Activated T-helper 1 cell treated with anti-CD3 and anti-CD28 coated beads, Interleukin-12 subunit alpha, Interleukin-12 subunit beta, Interleukin-2, Interleukin-4 antibody, amounts not matched to agents 30 ng/mL and 10 ng/mL and 1 ng/mL, durations not matched to agents 14 hours and 24 hours and 36 hours (primary cell): Measurements from ENCODE around the gene FOXP1. TPM values are rescaled to one million over a fixed set of nuclear protein-coding genes. Genes with fewer than 3 reads are reported as not detected.

Experiments
- DNase-seq: peaks from one replicate; pipeline ENCODE4 v3.0.0; 2021; ENCODE audit warnings: low spot score
- H3K27ac Mint-ChIP-seq: one replicate; pipeline ENCODE4 v1.8.0; 2021; ENCODE audit warnings: mild to moderate bottlenecking, mixed read lengths
- H3K27me3 Mint-ChIP-seq: one replicate; pipeline ENCODE4 v1.8.0; 2022; ENCODE audit warnings: mild to moderate bottlenecking, moderate library complexity, mixed read lengths; ENCODE audit not compliant: insufficient read depth
- H3K36me3 Mint-ChIP-seq: one replicate; pipeline ENCODE4 v1.8.0; 2021; ENCODE audit warnings: low read depth, mixed read lengths
- H3K4me1 Mint-ChIP-seq: one replicate; pipeline ENCODE4 v1.8.0; 2021; ENCODE audit warnings: low read depth, mixed read lengths
- H3K4me3 Mint-ChIP-seq: one replicate; pipeline ENCODE4 v1.8.0; 2021; ENCODE audit warnings: mild to moderate bottlenecking, moderate library complexity, mixed read lengths
- H3K9me3 Mint-ChIP-seq: one replicate; pipeline ENCODE4 v1.8.0; 2021; ENCODE audit warnings: mixed read lengths
- intact Hi-C: fragments of 100-400 bp; cut with micrococcal nuclease; formaldehyde crosslinking; loops from one replicate; pipeline ENCODE4 v1.15.1; 2024
- total RNA-seq: library from RNA; stranded (reverse); gene quantifications from 2 replicates; pipeline ENCODE4 v1.2.3, GENCODE V29; 2022

The FOXP1 gene
- total RNA-seq, 1 donor from 2014 or later, result 97.6 TPM

DNA sequence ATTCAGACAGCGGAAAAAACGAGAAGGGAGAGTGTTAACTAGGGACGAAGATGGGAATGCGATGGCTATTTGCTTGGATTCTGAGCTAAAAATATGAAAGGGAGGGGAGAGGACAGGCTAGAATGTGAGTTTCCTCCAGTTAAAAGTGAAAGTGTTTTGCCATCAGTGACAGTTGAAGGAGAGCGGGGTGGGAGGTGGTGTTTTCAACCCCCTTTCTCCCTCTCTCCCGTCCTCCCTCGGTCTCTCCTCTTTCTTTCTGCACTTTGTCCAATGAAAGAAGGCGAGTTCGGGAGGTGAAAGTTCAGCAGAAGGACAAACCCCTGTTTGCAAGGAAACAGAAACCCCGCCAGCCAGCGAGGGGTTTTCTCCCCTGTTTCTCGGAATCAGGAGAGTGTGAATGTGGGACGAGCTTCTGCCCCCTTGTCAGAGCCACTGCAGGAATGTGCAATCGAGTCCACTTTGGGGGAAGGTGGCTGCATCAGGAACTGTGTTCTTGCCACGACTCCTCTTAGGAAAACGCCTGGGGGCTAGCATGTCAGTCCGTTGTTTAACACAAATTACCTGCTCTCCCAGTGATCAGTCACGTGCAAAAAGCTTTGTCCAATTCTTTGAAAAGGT lies 975 bp upstream of the FOXP1 start:
- peak overlapping the region; percentile 90 for H3K4me3 Mint-ChIP-seq
- intact Hi-C loops, result loop anchor here (1.0 to 5.0 kb wide), 7 partner anchors 132 to 1464 kb away; no protein-coding TSS in a partner anchor
- peak; percentile 26 for DNase-seq
- H3K27ac Mint-ChIP-seq, result peak overlapping the region; percentile 93
- peaks cover 26% of the 10 kb centered on the region for H3K27me3 Mint-ChIP-seq
- H3K36me3 Mint-ChIP-seq, result no peaks in the 10 kb centered on the region
- no peaks in the 10 kb centered on the region for H3K9me3 Mint-ChIP-seq
- peaks cover 43% of the 10 kb centered on the region for H3K4me1 Mint-ChIP-seq

DNA sequence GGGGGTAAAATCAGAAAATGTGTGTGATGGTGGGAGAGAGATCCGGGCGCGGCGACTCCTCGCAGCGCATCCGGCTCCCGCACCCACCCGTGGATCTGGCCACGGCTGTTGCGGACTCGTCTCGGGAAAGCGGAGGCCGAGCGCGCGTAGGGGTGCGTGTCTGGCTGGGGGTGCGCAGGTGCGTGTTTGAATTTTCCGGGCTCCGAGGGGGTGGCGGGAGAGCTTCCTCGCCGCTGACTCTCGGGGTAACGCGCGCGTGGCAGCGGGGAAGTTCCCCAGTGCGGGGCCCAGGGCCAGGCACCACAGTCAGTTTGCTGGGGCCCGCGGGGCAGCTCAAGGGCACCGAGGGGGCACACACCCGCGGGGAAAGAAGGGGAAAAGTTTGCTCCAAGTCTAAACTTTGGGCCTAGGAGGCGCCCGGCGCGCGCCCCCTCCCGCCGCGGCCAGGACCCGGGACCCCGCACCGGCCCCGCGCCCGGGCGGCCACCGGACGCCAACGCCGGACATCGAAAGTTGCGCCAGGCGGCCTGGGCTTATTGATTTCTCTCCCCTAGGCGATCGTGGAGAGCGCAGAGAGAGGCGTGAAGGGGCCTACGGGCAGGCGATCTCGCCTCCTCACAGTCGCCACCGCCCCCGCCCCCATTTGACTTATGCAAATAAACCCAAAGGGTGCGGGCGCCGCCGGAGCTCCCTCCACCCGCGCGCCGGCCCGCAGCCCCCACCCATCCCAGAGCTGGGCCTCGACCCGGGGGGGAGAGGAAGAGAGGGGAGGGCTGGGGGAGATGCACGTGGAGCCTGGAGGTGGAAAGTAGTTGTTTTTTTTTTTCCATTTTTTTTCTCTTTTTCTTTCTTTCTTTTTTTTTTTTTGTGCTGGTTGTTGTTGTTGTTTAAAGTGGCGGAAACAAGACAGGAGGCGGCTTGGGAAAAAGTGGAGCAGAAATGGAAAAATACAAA lies 639 bp downstream of the FOXP1 start:
- Mint-ChIP-seq H3K27me3 (peaks cover 33% of the 10 kb centered on the region), H3K4me3 (peak overlapping the region; percentile 89), H3K9me3 (no peaks in the 10 kb centered on the region), H3K36me3 (no peaks in the 10 kb centered on the region), H3K27ac (peak overlapping the region; percentile 90), H3K4me1 (peaks cover 47% of the 10 kb centered on the region)
- intact Hi-C loops, result loop anchor here (1.0 to 5.0 kb wide), 6 partner anchors 131 to 520 kb away; no protein-coding TSS in a partner anchor
- DNase-seq, result peak; percentile 14

DNA sequence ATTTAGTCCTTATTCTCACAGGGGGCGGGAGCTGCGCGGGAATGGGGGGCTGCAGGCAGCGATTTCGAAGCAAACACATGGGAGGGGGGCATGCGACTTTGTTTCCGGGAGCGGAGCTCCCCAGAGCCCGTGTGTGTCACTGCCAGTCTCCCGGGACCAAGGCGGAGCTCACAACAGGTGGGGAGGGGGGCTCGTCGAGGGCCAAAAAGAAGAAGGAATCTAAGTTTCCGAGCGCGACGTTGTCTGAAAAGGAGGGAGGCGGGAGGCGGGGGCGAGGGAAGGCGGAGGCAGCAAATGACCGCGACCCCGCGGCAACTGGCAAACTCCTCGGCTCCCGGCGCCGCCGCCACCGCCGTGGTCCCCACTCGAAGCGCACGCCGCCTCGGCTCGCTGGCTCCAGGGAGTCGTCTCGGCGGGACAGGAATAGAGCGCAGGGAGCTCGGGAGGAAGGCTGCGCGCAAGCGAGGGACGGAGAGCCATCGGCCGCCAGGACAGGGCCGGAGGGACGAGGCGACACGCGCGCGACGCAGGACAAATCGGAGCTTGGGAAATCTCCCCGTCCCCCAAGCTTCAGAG lies 1.4 kb downstream of the FOXP1 start:
- intact Hi-C loops, result loop anchor here (2.0 to 5.0 kb wide), 3 partner anchors 130 to 395 kb away; no protein-coding TSS in a partner anchor
- Mint-ChIP-seq H3K27ac (peak overlapping the region; percentile 90), H3K9me3 (no peaks in the 10 kb centered on the region), H3K4me1 (peaks cover 47% of the 10 kb centered on the region), H3K27me3 (peaks cover 36% of the 10 kb centered on the region), H3K36me3 (no peaks in the 10 kb centered on the region), H3K4me3 (peak overlapping the region; percentile 89)
- no peak for DNase-seq

DNA sequence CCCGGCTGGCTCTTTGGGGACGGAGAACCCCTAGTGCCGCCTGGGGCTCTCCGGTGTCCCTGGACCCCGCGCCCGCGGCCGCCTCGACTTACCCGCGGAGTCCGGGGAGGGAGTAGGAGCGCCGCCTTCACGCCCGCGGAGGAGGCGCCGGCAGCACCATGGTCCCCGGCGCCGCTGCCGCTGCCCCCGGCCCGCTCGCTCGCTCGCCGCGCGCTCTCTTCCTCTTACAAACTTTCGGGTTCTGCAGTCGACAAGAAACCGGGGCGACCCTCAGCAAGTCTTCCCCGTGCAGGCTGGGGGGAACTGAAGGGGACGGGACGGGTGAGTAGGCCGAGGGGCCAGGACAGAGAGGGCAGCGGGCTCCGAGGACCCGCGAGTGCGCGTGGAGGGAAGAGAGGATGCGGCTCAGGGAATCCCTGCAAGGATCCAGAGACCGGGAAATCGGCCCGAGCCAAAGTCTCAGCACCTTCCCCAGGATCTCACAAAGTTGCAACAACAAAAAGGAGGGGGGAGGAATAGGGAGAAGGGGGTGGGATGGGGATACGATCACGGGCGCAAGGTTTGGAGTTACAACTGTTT lies 2.0 kb downstream of the FOXP1 start:
- intact Hi-C loops, result loop anchor here (2.0 to 5.0 kb wide), 3 partner anchors 129 to 394 kb away; no protein-coding TSS in a partner anchor
- H3K4me1 Mint-ChIP-seq, result peaks cover 46% of the 10 kb centered on the region

DNA sequence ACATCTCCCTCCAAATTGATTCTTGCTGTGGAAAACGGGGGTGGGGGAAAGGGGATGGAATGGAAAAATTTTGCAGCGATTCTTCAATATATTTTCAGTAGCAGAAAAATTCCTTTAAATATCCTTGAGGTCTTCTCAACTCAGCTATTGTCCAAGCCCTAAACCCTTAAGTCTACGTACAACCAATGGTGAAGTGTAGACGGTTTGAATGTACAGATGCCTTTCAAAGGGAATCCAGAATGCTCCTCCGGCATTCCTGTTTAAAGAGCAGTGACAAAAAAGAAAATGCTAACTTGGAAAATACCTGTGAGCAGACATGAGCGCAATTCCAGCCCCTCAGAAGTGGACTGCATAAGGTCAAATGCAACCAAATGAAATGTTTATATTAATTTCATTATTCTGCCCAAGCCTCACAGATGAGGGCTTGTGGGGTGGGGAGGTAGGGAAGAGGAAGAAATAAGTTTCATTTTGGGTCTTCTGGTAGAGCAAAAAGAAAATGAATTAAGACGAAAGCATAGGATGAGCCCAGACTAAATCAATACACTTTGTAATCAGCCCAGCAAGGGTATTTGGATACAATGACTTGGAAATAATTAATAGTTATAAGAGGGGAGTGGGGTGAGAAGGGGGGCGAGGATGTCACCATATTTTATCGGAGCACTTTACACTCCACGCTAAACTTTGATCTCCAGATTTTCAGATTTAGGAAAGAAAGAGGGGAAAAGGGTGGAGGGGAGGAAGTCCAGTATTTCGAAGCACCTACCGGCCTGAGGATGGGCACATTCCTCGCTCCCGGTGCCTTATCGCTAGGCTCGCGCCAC lies 2.7 kb downstream of the FOXP1 start:
- Mint-ChIP-seq H3K36me3 (no peaks in the 10 kb centered on the region), H3K4me1 (peaks cover 40% of the 10 kb centered on the region), H3K27ac (peak overlapping the region; percentile 75), H3K4me3 (peak overlapping the region; percentile 89), H3K27me3 (peaks cover 38% of the 10 kb centered on the region), H3K9me3 (no peaks in the 10 kb centered on the region)
- DNase-seq, result no peak
- intact Hi-C loops, result loop anchor here (5.0 kb wide), 2 partner anchors 129 to 394 kb away; no protein-coding TSS in a partner anchor

More for the DNA sequence above, 2.0 kb downstream of the FOXP1 start:
- Mint-ChIP-seq H3K27me3 (peaks cover 36% of the 10 kb centered on the region), H3K9me3 (no peaks in the 10 kb centered on the region), H3K4me3 (peak overlapping the region; percentile 89), H3K36me3 (no peaks in the 10 kb centered on the region), H3K27ac (peak overlapping the region; percentile 90)
- no peak for DNase-seq

DNA sequence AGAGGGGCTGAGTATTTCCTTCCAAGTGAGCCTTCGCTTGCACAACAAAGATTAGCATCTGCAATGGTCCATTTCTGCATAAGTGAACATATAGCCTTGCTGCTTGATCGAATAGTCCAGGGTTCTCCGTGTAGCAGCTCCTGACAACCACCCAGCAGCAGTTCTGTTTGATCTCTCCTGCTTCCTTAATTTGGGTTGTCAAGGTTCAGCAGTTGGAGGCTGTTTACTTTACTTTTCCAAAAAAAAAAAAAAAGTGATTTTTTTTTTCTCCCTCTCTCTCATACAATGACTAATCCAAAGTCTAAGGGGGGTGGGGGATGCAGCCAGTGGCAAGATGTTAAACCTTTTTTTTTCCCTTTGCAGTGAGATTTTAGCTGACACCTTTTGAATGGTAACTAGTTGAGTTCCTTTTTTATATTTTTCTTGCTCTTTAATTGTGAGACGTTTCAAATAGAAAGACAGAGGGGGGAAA lies 3.6 kb downstream of the FOXP1 start:
- Mint-ChIP-seq H3K4me1 (peaks cover 31% of the 10 kb centered on the region), H3K27ac (no peak overlapping the region), H3K4me3 (peak overlapping the region; percentile 89), H3K36me3 (no peaks in the 10 kb centered on the region), H3K27me3 (peaks cover 45% of the 10 kb centered on the region), H3K9me3 (no peaks in the 10 kb centered on the region)
- intact Hi-C loops, result loop anchor here (2.0 to 5.0 kb wide), 3 partner anchors 35 to 393 kb away; no protein-coding TSS in a partner anchor
- no peak for DNase-seq

DNA sequence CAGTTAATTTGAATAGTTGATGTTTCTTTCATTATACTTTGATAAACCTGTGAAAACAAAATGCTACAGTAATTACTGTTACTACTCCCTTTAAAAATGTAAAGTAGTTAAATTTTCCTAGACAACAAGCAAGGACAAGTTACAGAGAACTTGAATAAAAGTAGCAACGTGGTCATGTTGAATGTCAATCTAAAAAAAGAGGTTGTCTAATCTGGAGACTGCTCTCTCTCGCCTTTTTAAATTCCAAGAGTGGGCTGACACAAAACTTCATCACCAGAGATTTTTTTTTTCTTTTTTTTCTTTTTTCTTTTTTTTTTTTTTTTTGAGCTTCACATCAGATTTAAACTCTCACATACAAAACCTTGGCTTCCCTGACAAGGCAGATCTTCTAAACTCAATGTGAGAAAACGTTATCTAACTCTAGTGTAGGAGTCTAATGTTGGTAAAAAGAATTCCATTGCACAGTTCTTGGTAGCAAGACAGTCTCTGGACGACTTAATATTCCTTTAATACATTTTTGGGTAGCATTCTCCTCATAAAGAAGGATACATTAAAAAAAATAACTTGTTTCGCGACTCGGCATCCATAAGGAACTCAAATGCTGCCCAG lies 4.1 kb downstream of the FOXP1 start:
- no peaks in the 10 kb centered on the region for H3K36me3 Mint-ChIP-seq
- peak overlapping the region; percentile 89 for H3K4me3 Mint-ChIP-seq
- no peak for DNase-seq
- H3K27ac Mint-ChIP-seq, result no peak overlapping the region
- peaks cover 25% of the 10 kb centered on the region for H3K4me1 Mint-ChIP-seq
- peaks cover 44% of the 10 kb centered on the region for H3K27me3 Mint-ChIP-seq
- H3K9me3 Mint-ChIP-seq, result no peaks in the 10 kb centered on the region
- intact Hi-C loops, result loop anchor here (2.0 kb wide), 1 partner anchor 35 kb away; no protein-coding TSS in a partner anchor

DNA sequence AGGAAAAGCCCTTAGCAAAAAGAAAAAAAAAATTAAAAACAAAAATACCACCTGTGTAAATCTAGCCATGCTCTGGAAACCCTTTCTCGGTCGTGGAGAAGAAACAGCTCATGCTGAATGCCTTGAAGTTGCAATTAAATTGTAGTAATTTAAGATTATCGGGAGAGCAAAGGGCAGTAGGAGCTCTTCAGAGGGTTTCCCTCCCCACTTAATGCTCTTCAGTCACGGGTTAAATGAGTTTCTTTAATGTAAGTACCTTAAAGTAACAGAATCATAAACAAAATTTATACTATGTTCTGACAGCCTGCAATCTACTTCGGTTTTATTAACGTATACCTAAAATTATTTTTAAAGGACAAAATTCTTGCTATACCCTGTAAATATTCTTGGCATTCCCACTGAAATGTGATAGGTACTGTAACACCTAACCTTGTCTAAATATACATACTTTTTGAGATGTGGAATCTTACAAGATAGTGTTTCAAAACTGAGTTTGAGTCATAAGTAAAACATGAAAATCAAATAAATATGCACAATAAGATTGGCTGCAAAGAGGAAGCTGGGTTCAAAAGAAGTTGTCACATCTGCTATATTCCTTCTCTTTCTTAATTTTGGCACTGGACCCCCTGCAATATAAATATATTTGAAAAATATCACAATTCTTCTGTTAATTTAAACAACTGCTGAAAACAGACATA lies 5.3 kb downstream of the FOXP1 start:
- Mint-ChIP-seq H3K27me3 (peaks cover 41% of the 10 kb centered on the region), H3K36me3 (no peaks in the 10 kb centered on the region), H3K4me3 (no peak overlapping the region), H3K9me3 (no peaks in the 10 kb centered on the region), H3K27ac (no peak overlapping the region), H3K4me1 (peaks cover 21% of the 10 kb centered on the region)
- DNase-seq, result no peak
- intact Hi-C loops, result loop anchor here (2.0 kb wide), 1 partner anchor 33 kb away; no protein-coding TSS in a partner anchor

DNA sequence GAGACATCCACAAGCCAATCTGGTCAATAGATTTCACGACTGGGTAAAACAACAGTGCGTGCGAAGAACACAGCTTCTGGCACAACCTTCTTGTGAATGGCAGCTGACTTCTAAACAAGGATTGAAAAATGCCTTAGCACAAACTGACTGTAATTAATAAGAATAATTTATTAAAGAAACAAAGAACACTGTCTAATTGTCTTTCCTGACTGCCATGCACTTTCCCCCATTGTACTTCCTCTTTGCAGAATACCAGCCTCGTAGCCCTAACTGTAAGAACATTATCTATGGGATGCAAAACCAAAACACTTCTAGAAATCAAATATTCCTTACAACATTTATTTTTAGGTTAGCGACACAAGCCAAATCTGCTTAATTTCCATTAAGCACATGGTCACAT lies 6.5 kb downstream of the FOXP1 start:
- H3K9me3 Mint-ChIP-seq, result no peaks in the 10 kb centered on the region

DNA sequence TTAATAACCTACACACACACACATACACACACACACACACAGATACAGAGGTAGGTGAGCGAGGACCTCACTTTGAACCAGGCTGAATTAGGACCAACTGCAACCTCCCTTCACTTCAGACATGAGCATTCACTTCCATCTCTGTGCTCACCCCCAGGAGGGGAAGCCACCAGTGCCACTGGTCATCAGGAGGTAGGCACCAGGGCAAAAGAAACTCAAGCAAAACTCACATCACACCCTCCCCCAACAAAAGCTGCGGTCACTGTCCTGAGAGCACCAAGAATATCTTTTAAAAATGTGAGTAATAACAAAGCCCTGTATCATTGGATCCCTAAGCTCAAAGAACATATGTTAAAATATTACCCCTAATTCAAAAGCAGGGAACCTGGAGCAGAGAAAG lies 8.1 kb downstream of the FOXP1 start:
- no peaks in the 10 kb centered on the region for H3K36me3 Mint-ChIP-seq
- H3K27ac Mint-ChIP-seq, result no peak overlapping the region
- intact Hi-C loops, result no loop called here
- peaks cover 9% of the 10 kb centered on the region for H3K4me1 Mint-ChIP-seq
- H3K9me3 Mint-ChIP-seq, result no peaks in the 10 kb centered on the region
- no peak overlapping the region for H3K4me3 Mint-ChIP-seq
- H3K27me3 Mint-ChIP-seq, result peaks cover 33% of the 10 kb centered on the region
- DNase-seq, result no peak

More for the DNA sequence above, 6.5 kb downstream of the FOXP1 start:
- no peak overlapping the region for H3K27ac Mint-ChIP-seq
- peaks cover 20% of the 10 kb centered on the region for H3K4me1 Mint-ChIP-seq
- intact Hi-C loops, result no loop called here
- no peak for DNase-seq
- no peaks in the 10 kb centered on the region for H3K36me3 Mint-ChIP-seq
- H3K4me3 Mint-ChIP-seq, result no peak overlapping the region
- H3K27me3 Mint-ChIP-seq, result peaks cover 39% of the 10 kb centered on the region

DNA sequence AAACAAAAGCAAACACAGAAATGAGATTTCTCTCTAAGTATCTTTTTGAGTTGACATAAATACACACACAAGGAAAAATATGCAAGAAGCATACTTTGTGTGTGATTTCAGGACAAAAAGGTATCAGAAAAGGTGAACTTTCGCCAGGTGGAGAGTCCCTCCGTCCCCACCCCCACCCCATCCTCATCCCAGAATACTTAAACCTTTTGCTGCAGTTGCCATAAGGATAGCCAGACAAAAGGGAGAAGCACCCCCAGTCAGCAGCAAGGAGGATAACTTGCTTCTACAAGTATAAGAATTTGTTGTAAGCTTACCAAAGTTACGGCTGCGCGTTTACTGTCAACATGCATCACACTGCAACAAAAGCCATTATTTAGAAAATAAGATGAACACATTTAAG lies 10.3 kb downstream of the FOXP1 start:
- H3K27ac Mint-ChIP-seq, result no peak overlapping the region

More for the DNA sequence above, 10.3 kb downstream of the FOXP1 start:
- no peaks in the 10 kb centered on the region for H3K9me3 Mint-ChIP-seq
- DNase-seq, result no peak
- no peak overlapping the region for H3K4me3 Mint-ChIP-seq
- H3K36me3 Mint-ChIP-seq, result peaks cover 2% of the 10 kb centered on the region
- no peaks in the 10 kb centered on the region for H3K4me1 Mint-ChIP-seq
- H3K27me3 Mint-ChIP-seq, result peaks cover 20% of the 10 kb centered on the region
- intact Hi-C loops, result no loop called here
